NT2/D1 (cell line): Measurements from ENCODE around the gene TGFBR3.

Source experiments
- YY1 ChIP-seq: IDR thresholded peaks from 2 replicates; pipeline ENCODE4 v1.6.1; 2011; ENCODE audit not compliant: insufficient read length, insufficient read depth
- ZNF274 ChIP-seq: IDR thresholded peaks from 2 replicates; pipeline ENCODE4 v1.6.1; 2011; ENCODE audit warnings: mild to moderate bottlenecking, low read depth, low read length

- TF ChIP-seq YY1: no peak
- TF ChIP-seq ZNF274: no peak
Observed at GRCh38 chr1:91724644-91725043, 161.3 kb downstream of the TGFBR3 start.
